ENCODE data around the gene INTS13.

Gene INTS13

GRCh38 chr12:26941215-26941594 is 3.4 kb upstream of the INTS13 start:
- TF ChIP-seq JUND (IDR thresholded peaks at IDR 0.05; ENCODE audit: low read depth) = no peak
- DNase-seq (ENCODE audit: low read depth in 1 of 2, low spot score in 1 of 2) = no peak
- in situ Hi-C loops (cut with HindIII; ENCODE audit: low pct_unique_long_range_greater_than_20kb, low sequenced_read_pairs) = no loop called here

- no peak for DNase-seq (ENCODE audit: low read depth in 1 of 2, low spot score in 1 of 2)
- in situ Hi-C loops (cut with HindIII; ENCODE audit: low pct_unique_long_range_greater_than_20kb, low sequenced_read_pairs) = no loop called here
- no peak for TF ChIP-seq JUND (IDR thresholded peaks at IDR 0.05; ENCODE audit: low read depth)
Measured at GRCh38 chr12:26940516-26941214, 2.9 kb upstream of the INTS13 start.

GRCh38 chr12:26939953-26940352 is 2.2 kb upstream of the INTS13 start:
- in situ Hi-C loops (cut with HindIII; ENCODE audit: low pct_unique_long_range_greater_than_20kb, low sequenced_read_pairs) = no loop called here
- TF ChIP-seq JUND (IDR thresholded peaks at IDR 0.05; ENCODE audit: low read depth) = no peak
- DNase-seq (ENCODE audit: low read depth in 1 of 2, low spot score in 1 of 2) = no peak

- DNase-seq (ENCODE audit: low read depth in 1 of 2, low spot score in 1 of 2) = peak in 1 of 2 experiments; percentile 3
- in situ Hi-C loops (cut with HindIII; ENCODE audit: low pct_unique_long_range_greater_than_20kb, low sequenced_read_pairs) = no loop called here
- no peak for TF ChIP-seq JUND (IDR thresholded peaks at IDR 0.05; ENCODE audit: low read depth)
Measured at GRCh38 chr12:26939192-26939832, 1.5 kb upstream of the INTS13 start.

- no peak for TF ChIP-seq JUND (IDR thresholded peaks at IDR 0.05; ENCODE audit: low read depth)
- in situ Hi-C loops (cut with HindIII; ENCODE audit: low pct_unique_long_range_greater_than_20kb, low sequenced_read_pairs) = no loop called here
- no peak for DNase-seq (ENCODE audit: low read depth in 1 of 2, low spot score in 1 of 2)
Measured at GRCh38 chr12:26938701-26939062, 901 bp upstream of the INTS13 start.

- DNase-seq (ENCODE audit: low read depth in 1 of 2, low spot score in 1 of 2) = no peak
- no peak for TF ChIP-seq JUND (IDR thresholded peaks at IDR 0.05; ENCODE audit: low read depth)
- in situ Hi-C loops (cut with HindIII; ENCODE audit: low pct_unique_long_range_greater_than_20kb, low sequenced_read_pairs) = no loop called here
Measured at GRCh38 chr12:26937443-26937862, 328 bp downstream of the INTS13 start.

- no peak for DNase-seq (ENCODE audit: low read depth in 1 of 2, low spot score in 1 of 2)
- no peak for TF ChIP-seq JUND (IDR thresholded peaks at IDR 0.05; ENCODE audit: low read depth)
- in situ Hi-C loops (cut with HindIII; ENCODE audit: low pct_unique_long_range_greater_than_20kb, low sequenced_read_pairs) = no loop called here
Measured at GRCh38 chr12:26936559-26937442, 980 bp downstream of the INTS13 start.

GRCh38 chr12:26935636-26936378 is 2.0 kb downstream of the INTS13 start:
- no peak for DNase-seq (ENCODE audit: low read depth in 1 of 2, low spot score in 1 of 2)
- no peak for TF ChIP-seq JUND (IDR thresholded peaks at IDR 0.05; ENCODE audit: low read depth)
- in situ Hi-C loops (cut with HindIII; ENCODE audit: low pct_unique_long_range_greater_than_20kb, low sequenced_read_pairs) = no loop called here

- in situ Hi-C loops (cut with HindIII; ENCODE audit: low pct_unique_long_range_greater_than_20kb, low sequenced_read_pairs) = no loop called here
- no peak for TF ChIP-seq JUND (IDR thresholded peaks at IDR 0.05; ENCODE audit: low read depth)
- no peak for DNase-seq (ENCODE audit: low read depth in 1 of 2, low spot score in 1 of 2)
Measured at GRCh38 chr12:26929590-26929989, 8.2 kb downstream of the INTS13 start.

- DNase-seq (ENCODE audit: low read depth in 1 of 2, low spot score in 1 of 2) = no peak
- no peak for TF ChIP-seq JUND (IDR thresholded peaks at IDR 0.05; ENCODE audit: low read depth)
- in situ Hi-C loops (cut with HindIII; ENCODE audit: low pct_unique_long_range_greater_than_20kb, low sequenced_read_pairs) = no loop called here
Measured at GRCh38 chr12:26928661-26929060, 9.1 kb downstream of the INTS13 start.

- in situ Hi-C loops (cut with HindIII; ENCODE audit: low pct_unique_long_range_greater_than_20kb, low sequenced_read_pairs) = no loop called here
- TF ChIP-seq JUND (IDR thresholded peaks at IDR 0.05; ENCODE audit: low read depth) = no peak
- no peak for DNase-seq (ENCODE audit: low read depth in 1 of 2, low spot score in 1 of 2)
Measured at GRCh38 chr12:26921886-26922285, 15.9 kb downstream of the INTS13 start.

- in situ Hi-C loops (cut with HindIII; ENCODE audit: low pct_unique_long_range_greater_than_20kb, low sequenced_read_pairs) = no loop called here
- TF ChIP-seq JUND (IDR thresholded peaks at IDR 0.05; ENCODE audit: low read depth) = no peak
- DNase-seq (ENCODE audit: low read depth in 1 of 2, low spot score in 1 of 2) = no peak
Measured at GRCh38 chr12:26919216-26919555, 18.6 kb downstream of the INTS13 start.

Data from T47D (cell line).